SK-N-SH (cell line): ENCODE measurements around the gene OPA3. TPM values are rescaled to one million over a fixed set of nuclear protein-coding genes. Genes with fewer than 3 reads are reported as not detected.
A peak's percentile ranks its signal among the peaks of the same experiment; 100 is the strongest.
"Not testable (repeated sequence)": the region's sequence is repeated elsewhere in the genome, so short reads cannot be mapped to it uniquely, and the experiment has no call there.

ENCODE experiments used
- CTCF ChIA-PET: fragments of 300-600, 350-600 bp; formaldehyde crosslinking; extraction: SDS; loops from one replicate; lab custom pipeline; 2021; lab: Yijun Ruan, JAX
- POLR2A ChIA-PET: fragments of 350-600 bp; sonication (Branson Sonifier 250); formaldehyde crosslinking; extraction: SDS; loops from one replicate; lab custom pipeline; 2020; ENCODE audit warnings: antibody characterized with exemption, inconsistent platforms; lab: Yijun Ruan, JAX
- DNase-seq: peaks from one replicate; pipeline ENCODE4 v3.0.0; 2012
- H2AFZ ChIP-seq: fragments of 200-600 bp; sonication (generic); 2 replicates; pipeline ENCODE4 v1.8.1; 2016; ENCODE audit warnings: antibody characterized with exemption, mild to moderate bottlenecking, low read depth
- H3F3A ChIP-seq: fragments of 200-600 bp; sonication (generic); replicated peaks from 2 replicates; pipeline ENCODE3; 2016; ENCODE audit warnings: antibody characterized with exemption, mild to moderate bottlenecking; ENCODE audit not compliant: insufficient read depth
- H3K27ac ChIP-seq, 2 experiments: fragments of 200-500 bp in 1 of 2; fragments of 200-600 bp in 1 of 2; sonication (Bioruptor generic) in 1 of 2; sonication (generic), shearing (Covaris generic) in 1 of 2; 2 replicates each; pipeline versions ENCODE4 v1.5.1 to v1.6.1; 2014 to 2016; ENCODE audit warnings: low read depth in 2 of 2, inconsistent platforms in 1 of 2, low read length in 1 of 2, mild to moderate bottlenecking in 1 of 2, mixed read lengths in 1 of 2
- H3K27me3 ChIP-seq: fragments of 200-600 bp; sonication (generic), shearing (Covaris generic); 2 replicates; pipeline ENCODE4 v1.6.1; 2016; ENCODE audit warnings: mixed run types; ENCODE audit not compliant: insufficient read depth
- H3K36me3 ChIP-seq, 2 experiments: fragments of 200-500 bp in 1 of 2; fragments of 200-600 bp in 1 of 2; sonication (Bioruptor generic) in 1 of 2; sonication (generic) in 1 of 2; replicated peaks in 1 of 2; 2 replicates each; pipeline versions ENCODE3 to v1.5.1; 2014 to 2016; ENCODE audit warnings: low read length in 1 of 2, mild to moderate bottlenecking in 1 of 2; ENCODE audit not compliant: insufficient read depth in 2 of 2, control insufficient read depth in 1 of 2
- H3K4me1 ChIP-seq, 2 experiments: fragments of 200-500 bp in 1 of 2; fragments of 200-600 bp in 1 of 2; sonication (Bioruptor generic) in 1 of 2; sonication (generic), shearing (Covaris generic) in 1 of 2; 2 replicates each; pipeline versions ENCODE4 v1.5.1 to v1.6.1; 2014 to 2016; ENCODE audit warnings: low read depth in 1 of 2, low read length in 1 of 2, mixed run types in 1 of 2; ENCODE audit not compliant: insufficient read depth in 2 of 2, control insufficient read depth in 1 of 2
- H3K4me2 ChIP-seq: fragments of 200-600 bp; sonication (generic), shearing (Covaris generic); 2 replicates; pipeline ENCODE4 v1.6.1; 2017; ENCODE audit warnings: mixed run types
- H3K4me3 ChIP-seq, 2 experiments: fragments of 200-500 bp in 1 of 2; fragments of 200-600 bp in 1 of 2; sonication (Bioruptor generic) in 1 of 2; sonication (generic), shearing (Covaris generic) in 1 of 2; 2 replicates each; pipeline versions ENCODE4 v1.5.1 to v1.8.1; 2014 to 2016; ENCODE audit warnings: low read depth in 2 of 2, inconsistent platforms in 1 of 2, low read length in 1 of 2, mild to moderate bottlenecking in 1 of 2, mixed read lengths in 1 of 2, moderate library complexity in 1 of 2
- H3K79me2 ChIP-seq: fragments of 200-600 bp; sonication (generic); 2 replicates; pipeline ENCODE4 v1.8.1; 2017; ENCODE audit warnings: mild to moderate bottlenecking; ENCODE audit not compliant: insufficient read depth
- H3K9ac ChIP-seq: fragments of 200-600 bp; sonication (generic); 2 replicates; pipeline ENCODE4 v1.6.1; 2017; ENCODE audit warnings: mixed run types
- H3K9me2 ChIP-seq: fragments of 200-600 bp; sonication (generic); 2 replicates; pipeline ENCODE4 v1.6.1; 2017; ENCODE audit warnings: mixed run types
- H3K9me3 ChIP-seq: fragments of 200-600 bp; sonication (generic); 2 replicates; pipeline ENCODE4 v1.6.1; 2017; ENCODE audit warnings: mixed run types, mild to moderate bottlenecking, moderate library complexity
- H4K20me1 ChIP-seq: fragments of 200-600 bp; sonication (generic); 2 replicates; pipeline ENCODE4 v1.6.1; 2017; ENCODE audit warnings: mild to moderate bottlenecking, mixed run types; ENCODE audit not compliant: insufficient read depth
- CHD2 ChIP-seq: fragments of 150-350 bp; IDR thresholded peaks from 2 replicates; pipeline ENCODE4 v1.6.1; 2018; ENCODE audit warnings: low read length; ENCODE audit not compliant: partially characterized antibody
- FOXM1 ChIP-seq: IDR thresholded peaks from 2 replicates; pipeline ENCODE4 v1.4.0; 2012; ENCODE audit warnings: low read depth, mild to moderate bottlenecking
- MXI1 ChIP-seq: IDR thresholded peaks from 2 replicates; pipeline ENCODE4 v1.6.1; 2012; ENCODE audit warnings: mild to moderate bottlenecking, low read depth, low read length, improper control_type of control experiment
- RAD21 ChIP-seq: IDR thresholded peaks from 2 replicates; pipeline ENCODE4 v1.6.1; 2012; ENCODE audit warnings: mild to moderate bottlenecking, low read length
- RFX5 ChIP-seq: IDR thresholded peaks from 2 replicates; pipeline ENCODE4 v1.6.1; 2012; ENCODE audit warnings: mild to moderate bottlenecking, improper control_type of control experiment, low read length
- SIN3A ChIP-seq: IDR thresholded peaks from 2 replicates; pipeline ENCODE4 v1.6.1; 2012; ENCODE audit warnings: low read depth, mild to moderate bottlenecking, low read length, moderate library complexity, borderline replicate concordance
- SMC3 ChIP-seq: IDR thresholded peaks from 2 replicates; pipeline ENCODE4 v1.6.1; 2012; ENCODE audit warnings: low read depth, low read length, improper control_type of control experiment
- TEAD4 ChIP-seq: IDR thresholded peaks from 2 replicates; pipeline ENCODE4 v1.4.0; 2012; ENCODE audit warnings: mild to moderate bottlenecking, borderline replicate concordance; ENCODE audit not compliant: insufficient read depth
- YY1 ChIP-seq: IDR thresholded peaks from 2 replicates; pipeline ENCODE4 v1.4.0; 2012; ENCODE audit warnings: low read depth, mild to moderate bottlenecking
- WGBS: methylation state at CpG from one replicate; pipeline ENCODE4 v1.1.6; 2017; ENCODE audit warnings: low lambda C conversion rate; 5-methylcytosine and 5-hydroxymethylcytosine counted together
- polyA plus RNA-seq, 3 experiments: library from polyadenylated mRNA; depleted of rRNA; stranded (reverse); fragments of >200 nt; gene quantifications; 2 replicates each; pipeline ENCODE4 v1.2.3, GENCODE V29; 2012
- TF ChIP-seq, protein P1 (sequence below): IDR thresholded peaks from 2 replicates; pipeline ENCODE4 v1.6.1; 2012; ENCODE audit warnings: mild to moderate bottlenecking, low read depth, low read length, moderate library complexity
- TF ChIP-seq, protein P2 (sequence below): fragments of 200-600 bp; sonication (generic); IDR thresholded peaks from 2 replicates; pipeline ENCODE4 v1.6.1; 2017; ENCODE audit warnings: antibody characterized with exemption, mild to moderate bottlenecking, moderate library complexity
- TF ChIP-seq, protein P3 (sequence below): IDR thresholded peaks from 2 replicates; pipeline ENCODE4; 2012

Gene OPA3
- polyA plus RNA-seq, 1 of the 3 experiments (the other 2 are of a cell fraction), result 10.0 TPM

DNA sequence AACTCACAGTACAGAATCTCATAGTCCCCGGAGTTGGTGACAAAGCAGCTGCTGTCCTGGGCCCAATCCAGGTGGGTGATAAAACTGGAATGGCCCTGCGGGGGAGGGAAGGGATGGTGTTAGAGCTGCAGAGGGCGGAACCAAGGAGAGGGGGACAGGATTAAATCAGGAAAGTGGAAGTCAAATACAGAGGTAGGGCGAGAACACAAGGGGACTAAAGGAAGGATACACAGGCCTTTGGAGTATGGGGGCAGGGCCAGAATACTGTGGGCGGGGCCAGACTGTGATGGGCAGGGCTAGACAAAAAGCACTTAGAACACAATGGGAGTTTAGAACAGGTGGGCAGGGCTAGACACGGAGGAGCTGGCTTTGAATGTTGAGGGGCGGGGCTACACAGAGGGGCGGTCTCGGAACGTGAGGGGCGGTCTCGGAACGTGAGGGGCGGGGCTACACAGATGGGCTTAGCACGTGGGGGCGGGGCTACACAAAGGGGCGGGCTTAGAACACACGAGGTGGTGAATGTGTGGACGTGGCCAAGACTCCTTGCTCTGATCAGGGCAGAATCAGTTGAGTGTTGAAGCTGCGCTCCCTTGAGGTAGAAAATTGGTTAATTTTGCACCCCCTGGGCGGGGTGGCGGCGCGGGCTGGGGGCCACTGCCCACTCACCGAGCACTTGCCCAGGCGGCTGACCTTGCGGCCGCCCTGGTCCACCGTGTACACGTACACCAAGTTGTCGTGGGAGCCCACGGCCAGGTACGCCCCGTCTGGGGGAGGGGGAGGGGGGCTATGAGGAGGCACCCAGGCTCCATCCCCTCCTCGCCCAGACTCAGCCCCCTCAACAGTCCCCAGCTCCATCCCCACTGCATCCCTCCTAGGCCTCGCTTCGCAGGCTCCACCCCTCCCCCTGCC is 31.4 kb upstream of the OPA3 start:
- ChIA-PET POLR2A (no interaction called here), CTCF (interaction anchor here (0.6 to 5.9 kb wide), 5 partner anchors 11 to 183 kb away, joined by 3 to 29 read pairs (median 3); partner anchors contain the start of gene QPCTL)
- peak overlapping the region; percentile 94; the same call in 1 of the 2 replicates for H2AFZ ChIP-seq
- no peaks in the 10 kb centered on the region for H3K36me3 ChIP-seq
- H3K27me3 ChIP-seq, result no peaks in the 10 kb centered on the region
- no peaks in the 10 kb centered on the region for H3K9me2 ChIP-seq
- H4K20me1 ChIP-seq, result no peaks in the 10 kb centered on the region
- peaks cover 3 to 16% of the 10 kb centered on the region in 2 experiments; a peak in 3 of 4 replicates for H3K4me1 ChIP-seq
- peak overlapping the region; percentile 11 to 68; a peak in 3 of 4 replicates for H3K27ac ChIP-seq
- H3K4me2 ChIP-seq, result no peak overlapping the region
- no peak overlapping the region for H3K9ac ChIP-seq
- H3F3A ChIP-seq, result peaks cover 23% of the 10 kb centered on the region
- no peak for TF ChIP-seq RFX5
- TF ChIP-seq FOXM1, result no peak
- no peak for TF ChIP-seq SMC3
- TF ChIP-seq, protein P1, sequence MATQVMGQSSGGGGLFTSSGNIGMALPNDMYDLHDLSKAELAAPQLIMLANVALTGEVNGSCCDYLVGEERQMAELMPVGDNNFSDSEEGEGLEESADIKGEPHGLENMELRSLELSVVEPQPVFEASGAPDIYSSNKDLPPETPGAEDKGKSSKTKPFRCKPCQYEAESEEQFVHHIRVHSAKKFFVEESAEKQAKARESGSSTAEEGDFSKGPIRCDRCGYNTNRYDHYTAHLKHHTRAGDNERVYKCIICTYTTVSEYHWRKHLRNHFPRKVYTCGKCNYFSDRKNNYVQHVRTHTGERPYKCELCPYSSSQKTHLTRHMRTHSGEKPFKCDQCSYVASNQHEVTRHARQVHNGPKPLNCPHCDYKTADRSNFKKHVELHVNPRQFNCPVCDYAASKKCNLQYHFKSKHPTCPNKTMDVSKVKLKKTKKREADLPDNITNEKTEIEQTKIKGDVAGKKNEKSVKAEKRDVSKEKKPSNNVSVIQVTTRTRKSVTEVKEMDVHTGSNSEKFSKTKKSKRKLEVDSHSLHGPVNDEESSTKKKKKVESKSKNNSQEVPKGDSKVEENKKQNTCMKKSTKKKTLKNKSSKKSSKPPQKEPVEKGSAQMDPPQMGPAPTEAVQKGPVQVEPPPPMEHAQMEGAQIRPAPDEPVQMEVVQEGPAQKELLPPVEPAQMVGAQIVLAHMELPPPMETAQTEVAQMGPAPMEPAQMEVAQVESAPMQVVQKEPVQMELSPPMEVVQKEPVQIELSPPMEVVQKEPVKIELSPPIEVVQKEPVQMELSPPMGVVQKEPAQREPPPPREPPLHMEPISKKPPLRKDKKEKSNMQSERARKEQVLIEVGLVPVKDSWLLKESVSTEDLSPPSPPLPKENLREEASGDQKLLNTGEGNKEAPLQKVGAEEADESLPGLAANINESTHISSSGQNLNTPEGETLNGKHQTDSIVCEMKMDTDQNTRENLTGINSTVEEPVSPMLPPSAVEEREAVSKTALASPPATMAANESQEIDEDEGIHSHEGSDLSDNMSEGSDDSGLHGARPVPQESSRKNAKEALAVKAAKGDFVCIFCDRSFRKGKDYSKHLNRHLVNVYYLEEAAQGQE, result no peak
- TF ChIP-seq, protein P2, sequence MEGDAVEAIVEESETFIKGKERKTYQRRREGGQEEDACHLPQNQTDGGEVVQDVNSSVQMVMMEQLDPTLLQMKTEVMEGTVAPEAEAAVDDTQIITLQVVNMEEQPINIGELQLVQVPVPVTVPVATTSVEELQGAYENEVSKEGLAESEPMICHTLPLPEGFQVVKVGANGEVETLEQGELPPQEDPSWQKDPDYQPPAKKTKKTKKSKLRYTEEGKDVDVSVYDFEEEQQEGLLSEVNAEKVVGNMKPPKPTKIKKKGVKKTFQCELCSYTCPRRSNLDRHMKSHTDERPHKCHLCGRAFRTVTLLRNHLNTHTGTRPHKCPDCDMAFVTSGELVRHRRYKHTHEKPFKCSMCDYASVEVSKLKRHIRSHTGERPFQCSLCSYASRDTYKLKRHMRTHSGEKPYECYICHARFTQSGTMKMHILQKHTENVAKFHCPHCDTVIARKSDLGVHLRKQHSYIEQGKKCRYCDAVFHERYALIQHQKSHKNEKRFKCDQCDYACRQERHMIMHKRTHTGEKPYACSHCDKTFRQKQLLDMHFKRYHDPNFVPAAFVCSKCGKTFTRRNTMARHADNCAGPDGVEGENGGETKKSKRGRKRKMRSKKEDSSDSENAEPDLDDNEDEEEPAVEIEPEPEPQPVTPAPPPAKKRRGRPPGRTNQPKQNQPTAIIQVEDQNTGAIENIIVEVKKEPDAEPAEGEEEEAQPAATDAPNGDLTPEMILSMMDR, result no peak
- TF ChIP-seq, protein P3, sequence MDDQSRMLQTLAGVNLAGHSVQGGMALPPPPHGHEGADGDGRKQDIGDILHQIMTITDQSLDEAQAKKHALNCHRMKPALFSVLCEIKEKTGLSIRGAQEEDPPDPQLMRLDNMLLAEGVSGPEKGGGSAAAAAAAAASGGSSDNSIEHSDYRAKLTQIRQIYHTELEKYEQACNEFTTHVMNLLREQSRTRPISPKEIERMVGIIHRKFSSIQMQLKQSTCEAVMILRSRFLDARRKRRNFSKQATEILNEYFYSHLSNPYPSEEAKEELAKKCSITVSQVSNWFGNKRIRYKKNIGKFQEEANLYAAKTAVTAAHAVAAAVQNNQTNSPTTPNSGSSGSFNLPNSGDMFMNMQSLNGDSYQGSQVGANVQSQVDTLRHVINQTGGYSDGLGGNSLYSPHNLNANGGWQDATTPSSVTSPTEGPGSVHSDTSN, result peak; percentile 53
- TF ChIP-seq MXI1, result peak; percentile 26; the same call in 1 of the 2 replicates
- no peak for TF ChIP-seq CHD2
- TF ChIP-seq SIN3A, result peak; percentile 34; the same call in 1 of the 2 replicates
- no peak for TF ChIP-seq TEAD4
- no peak for TF ChIP-seq YY1
- no peak for TF ChIP-seq RAD21
- H3K9me3 ChIP-seq, result no peaks in the 10 kb centered on the region
- H3K79me2 ChIP-seq, result no peaks in the 10 kb centered on the region
- peak; percentile 96 for DNase-seq
- WGBS, result 41% methylated on average over 18 of the region's 37 CpGs
- H3K4me3 ChIP-seq, result no peak overlapping the region

DNA sequence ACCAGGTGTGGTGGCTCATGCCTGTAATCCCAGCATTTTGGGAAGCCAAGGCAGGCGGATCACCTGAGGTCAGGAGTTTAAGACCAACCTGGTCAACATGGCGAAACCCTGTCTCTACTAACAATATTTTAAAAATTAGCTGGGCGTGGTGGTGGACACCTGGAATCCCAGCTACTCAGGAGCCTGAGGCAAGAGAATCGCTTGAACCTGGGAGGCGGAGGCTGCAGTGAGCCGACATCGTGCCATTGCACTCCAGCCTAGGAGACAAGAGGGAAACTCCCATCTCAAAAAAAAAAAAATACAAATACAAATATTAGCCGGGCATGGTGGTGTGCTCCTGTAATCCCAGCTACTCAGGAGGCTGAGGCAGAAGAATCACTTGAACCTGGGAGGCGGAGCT is 30.5 kb upstream of the OPA3 start:
- H3K27ac ChIP-seq, result peak overlapping the region in 1 of 2 experiments; percentile 89; a peak in 2 of 4 replicates
- POLR2A ChIA-PET, H3K9me2 ChIP-seq, H3K79me2 ChIP-seq, H2AFZ ChIP-seq, H4K20me1 ChIP-seq, H3K36me3 ChIP-seq, DNase-seq, H3K9me3 ChIP-seq, H3K4me3 ChIP-seq, H3K9ac ChIP-seq, H3K27me3 ChIP-seq: not testable (repeated sequence)
- H3K4me1 ChIP-seq, result peaks cover 3 to 16% of the 10 kb centered on the region in 2 experiments; a peak in 3 of 4 replicates
- 0 out of 2 replicates have a peak overlapping the region, but pooled peaks have one; percentile 77 for H3K4me2 ChIP-seq
- 93% methylated on average over 9 of the region's 9 CpGs for WGBS
- H3F3A ChIP-seq, result peaks cover 23% of the 10 kb centered on the region
- CTCF ChIA-PET, result interaction anchor here (5.9 kb wide), 1 partner anchor 28 kb away, joined by 29 read pairs; no protein-coding TSS in a partner anchor
